SK-N-SH treated with all-trans-retinoic acid at 6 μM for 48 hours (cell line): ENCODE measurements around the gene NPAS3.

Source experiments
- ARNTL ChIP-seq: fragments of 450-650 bp; formaldehyde crosslinking; IDR thresholded peaks from 2 replicates; pipeline ENCODE4 v1.5.0; 2020; ENCODE audit warnings: low read depth, mild to moderate bottlenecking, moderate library complexity, borderline replicate concordance
- CREB5 ChIP-seq: fragments of 250-450 bp; sonication (Bioruptor Pico); IDR thresholded peaks from 2 replicates; pipeline ENCODE4 v1.5.1; 2020; ENCODE audit warnings: low read depth, mild to moderate bottlenecking, moderate library complexity
- PATZ1 ChIP-seq: fragments of 250-450 bp; sonication (Bioruptor Pico); IDR thresholded peaks from 2 replicates; pipeline ENCODE4 v1.8.0; 2020; ENCODE audit warnings: mild to moderate bottlenecking, moderate library complexity, borderline replicate concordance
- PPARA ChIP-seq: fragments of 250-450 bp; sonication (Bioruptor Pico); IDR thresholded peaks from 2 replicates; pipeline ENCODE4 v1.5.0; 2020; ENCODE audit warnings: mild to moderate bottlenecking, borderline replicate concordance
- ZFP3 ChIP-seq: fragments of 250-450 bp; sonication (Bioruptor Pico); IDR thresholded peaks from 2 replicates; pipeline ENCODE4 v1.5.0; 2020; ENCODE audit warnings: mild to moderate bottlenecking, moderate library complexity
- ZFP30 ChIP-seq: fragments of 450-650 bp; formaldehyde crosslinking; IDR thresholded peaks from 2 replicates; pipeline ENCODE4 v1.5.0; 2022; ENCODE audit warnings: mild to moderate bottlenecking, moderate library complexity

- TF ChIP-seq ZFP3 (CRISPR knock-in tag) (no peak), CREB5 (no peak), PATZ1 (CRISPR knock-in tag) (no peak), PPARA (CRISPR knock-in tag) (no peak), ZFP30 (CRISPR knock-in tag) (no peak), ARNTL (CRISPR knock-in tag) (no peak)
Observed at GRCh38 chr14:33504246-33505099, 565.8 kb downstream of the NPAS3 start.
